ENCODE results near the gene METTL15.
"Not testable (repeated sequence)": the region's sequence is repeated elsewhere in the genome, so short reads cannot be mapped to it uniquely, and the experiment has no call there.

METTL15 gene

GRCh38 chr11:28107750-28108618 is at the start of gene METTL15, which contains the start of gene KIF18A:
Gene METTL15 (plus strand): TSS chr11:28108388. CDS start chr11:28113335, 4,947 bp downstream.
Gene KIF18A (minus strand): TSS chr11:28108156. CDS start chr11:28097947, 10,209 bp downstream.
- in situ Hi-C loops (cut with HindIII; ENCODE audit: low pct_ligation_motif_present, low pct_unique_long_range_greater_than_20kb, low sequenced_read_pairs) = no loop called here
- DNase-seq = peak; percentile 98

- DNase-seq = no peak
- in situ Hi-C loops (cut with HindIII; ENCODE audit: low pct_ligation_motif_present, low pct_unique_long_range_greater_than_20kb, low sequenced_read_pairs) = no loop called here
Observed at GRCh38 chr11:28071305-28071704, 36.9 kb upstream of the METTL15 start.

GRCh38 chr11:28072321-28072720 is 35.9 kb upstream of the METTL15 start:
- no peak for DNase-seq

GRCh38 chr11:28077521-28077920 is 30.7 kb upstream of the METTL15 start:
- in situ Hi-C loops (cut with HindIII; ENCODE audit: low pct_ligation_motif_present, low pct_unique_long_range_greater_than_20kb, low sequenced_read_pairs) = no loop called here
- DNase-seq = no peak

More at GRCh38 chr11:28072321-28072720, 35.9 kb upstream of the METTL15 start:
- in situ Hi-C loops (cut with HindIII; ENCODE audit: low pct_ligation_motif_present, low pct_unique_long_range_greater_than_20kb, low sequenced_read_pairs) = no loop called here

- in situ Hi-C loops (cut with HindIII; ENCODE audit: low pct_ligation_motif_present, low pct_unique_long_range_greater_than_20kb, low sequenced_read_pairs) = no loop called here
- no peak for DNase-seq
Observed at GRCh38 chr11:28083118-28083517, 25.1 kb upstream of the METTL15 start.

- in situ Hi-C loops (cut with HindIII; ENCODE audit: low pct_ligation_motif_present, low pct_unique_long_range_greater_than_20kb, low sequenced_read_pairs) = no loop called here
- no peak for DNase-seq
Observed at GRCh38 chr11:28086569-28086968, 21.6 kb upstream of the METTL15 start.

GRCh38 chr11:28087192-28087591 is 21.0 kb upstream of the METTL15 start:
- in situ Hi-C loops (cut with HindIII; ENCODE audit: low pct_ligation_motif_present, low pct_unique_long_range_greater_than_20kb, low sequenced_read_pairs); DNase-seq: not testable (repeated sequence)

- in situ Hi-C loops (cut with HindIII; ENCODE audit: low pct_ligation_motif_present, low pct_unique_long_range_greater_than_20kb, low sequenced_read_pairs); DNase-seq: not testable (repeated sequence)
Observed at GRCh38 chr11:28087693-28088092, 20.5 kb upstream of the METTL15 start.

GRCh38 chr11:28089378-28089777 is 18.8 kb upstream of the METTL15 start:
- in situ Hi-C loops (cut with HindIII; ENCODE audit: low pct_ligation_motif_present, low pct_unique_long_range_greater_than_20kb, low sequenced_read_pairs) = no loop called here

GRCh38 chr11:28090052-28090749 is 18.0 kb upstream of the METTL15 start:
- in situ Hi-C loops (cut with HindIII; ENCODE audit: low pct_ligation_motif_present, low pct_unique_long_range_greater_than_20kb, low sequenced_read_pairs) = no loop called here
- no peak for DNase-seq

More at GRCh38 chr11:28089378-28089777, 18.8 kb upstream of the METTL15 start:
- DNase-seq = no peak

- in situ Hi-C loops (cut with HindIII; ENCODE audit: low pct_ligation_motif_present, low pct_unique_long_range_greater_than_20kb, low sequenced_read_pairs) = no loop called here
Observed at GRCh38 chr11:28092786-28093185, 15.4 kb upstream of the METTL15 start.

GRCh38 chr11:28098257-28098656 is 9.9 kb upstream of the METTL15 start:
- in situ Hi-C loops (cut with HindIII; ENCODE audit: low pct_ligation_motif_present, low pct_unique_long_range_greater_than_20kb, low sequenced_read_pairs) = no loop called here
- DNase-seq = no peak

More at GRCh38 chr11:28092786-28093185, 15.4 kb upstream of the METTL15 start:
- no peak for DNase-seq

GRCh38 chr11:28099715-28100114 is 8.5 kb upstream of the METTL15 start:
- in situ Hi-C loops (cut with HindIII; ENCODE audit: low pct_ligation_motif_present, low pct_unique_long_range_greater_than_20kb, low sequenced_read_pairs) = no loop called here
- DNase-seq = no peak

- in situ Hi-C loops (cut with HindIII; ENCODE audit: low pct_ligation_motif_present, low pct_unique_long_range_greater_than_20kb, low sequenced_read_pairs) = no loop called here
- no peak for DNase-seq
Observed at GRCh38 chr11:28100665-28101064, 7.5 kb upstream of the METTL15 start.

GRCh38 chr11:28102300-28102699 is 5.9 kb upstream of the METTL15 start:
- in situ Hi-C loops (cut with HindIII; ENCODE audit: low pct_ligation_motif_present, low pct_unique_long_range_greater_than_20kb, low sequenced_read_pairs) = not testable (repeated sequence)
- peak; percentile 40 for DNase-seq

- in situ Hi-C loops (cut with HindIII; ENCODE audit: low pct_ligation_motif_present, low pct_unique_long_range_greater_than_20kb, low sequenced_read_pairs) = no loop called here
Observed at GRCh38 chr11:28104425-28104824, 3.8 kb upstream of the METTL15 start.

GRCh38 chr11:28104984-28105383 is 3.2 kb upstream of the METTL15 start:
- in situ Hi-C loops (cut with HindIII; ENCODE audit: low pct_ligation_motif_present, low pct_unique_long_range_greater_than_20kb, low sequenced_read_pairs) = no loop called here
- no peak for DNase-seq

More at GRCh38 chr11:28104425-28104824, 3.8 kb upstream of the METTL15 start:
- no peak for DNase-seq

GRCh38 chr11:28105869-28106268 is 2.3 kb upstream of the METTL15 start:
- in situ Hi-C loops (cut with HindIII; ENCODE audit: low pct_ligation_motif_present, low pct_unique_long_range_greater_than_20kb, low sequenced_read_pairs) = no loop called here
- no peak for DNase-seq

GRCh38 chr11:28106353-28107043 is 1.7 kb upstream of the METTL15 start:
- in situ Hi-C loops (cut with HindIII; ENCODE audit: low pct_ligation_motif_present, low pct_unique_long_range_greater_than_20kb, low sequenced_read_pairs) = no loop called here
- no peak for DNase-seq

Data from ACHN (cell line).